Stomach (tissue), 4 donors: ENCODE data around the gene RASA3.

ENCODE experiments used
- EP300 ChIP-seq: sonication (generic); formaldehyde crosslinking; IDR thresholded peaks from one replicate; pipeline ENCODE4 v1.6.1; 2017; ENCODE audit warnings: antibody characterized with exemption
- POLR2A ChIP-seq, 4 donors: fragments of 450-650 bp; IDR thresholded peaks; one replicate each; pipeline ENCODE4 v1.6.1; 2016; ENCODE audit warnings: antibody characterized with exemption in 4 of 4, control low read depth in 2 of 4, mild to moderate bottlenecking in 1 of 4, moderate library complexity in 1 of 4
- POLR2AphosphoS5 ChIP-seq, 3 donors: sonication (generic); formaldehyde crosslinking; IDR thresholded peaks; one replicate each; pipeline ENCODE4 v1.6.1; 2016; ENCODE audit warnings: antibody characterized with exemption in 3 of 3
- TF ChIP-seq, protein P1 (sequence below), 7 experiments: fragments of 450-650 bp in 4 of 7; fragments of 200-600 bp in 3 of 7; sonication (generic) in 3 of 7; IDR thresholded peaks; one replicate each; pipeline ENCODE4 v1.5.1; 2016 to 2019; ENCODE audit warnings: antibody characterized with exemption in 7 of 7, control low read depth in 2 of 7, mild to moderate bottlenecking in 1 of 7

DNA sequence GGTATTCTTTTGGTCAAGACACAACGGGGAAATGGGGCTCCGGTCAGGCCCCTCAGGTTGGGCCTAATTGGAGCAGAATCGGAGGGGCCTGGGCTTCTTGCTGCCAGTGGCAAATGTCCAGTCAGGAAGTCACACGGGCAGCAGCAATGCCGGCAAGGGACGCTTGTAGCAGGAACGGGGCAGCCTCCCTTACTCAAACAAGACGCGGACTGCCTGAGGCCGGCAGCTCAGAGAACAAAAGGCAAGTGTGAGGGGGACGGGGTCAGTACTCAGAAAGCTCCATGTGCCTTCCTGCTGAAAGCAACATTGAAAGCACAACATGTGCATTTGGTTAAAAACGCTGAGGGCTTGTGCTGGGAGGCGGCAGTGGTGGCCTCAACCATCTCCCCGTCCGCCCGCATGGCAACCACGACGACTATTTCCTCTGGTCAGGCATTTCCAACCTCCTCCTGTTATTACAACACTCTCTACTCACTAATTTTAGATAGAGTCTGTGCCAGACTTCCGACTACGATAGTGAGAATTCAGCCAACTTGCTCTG lies 20.5 kb upstream of the RASA3 start:
- TF ChIP-seq, protein P1, sequence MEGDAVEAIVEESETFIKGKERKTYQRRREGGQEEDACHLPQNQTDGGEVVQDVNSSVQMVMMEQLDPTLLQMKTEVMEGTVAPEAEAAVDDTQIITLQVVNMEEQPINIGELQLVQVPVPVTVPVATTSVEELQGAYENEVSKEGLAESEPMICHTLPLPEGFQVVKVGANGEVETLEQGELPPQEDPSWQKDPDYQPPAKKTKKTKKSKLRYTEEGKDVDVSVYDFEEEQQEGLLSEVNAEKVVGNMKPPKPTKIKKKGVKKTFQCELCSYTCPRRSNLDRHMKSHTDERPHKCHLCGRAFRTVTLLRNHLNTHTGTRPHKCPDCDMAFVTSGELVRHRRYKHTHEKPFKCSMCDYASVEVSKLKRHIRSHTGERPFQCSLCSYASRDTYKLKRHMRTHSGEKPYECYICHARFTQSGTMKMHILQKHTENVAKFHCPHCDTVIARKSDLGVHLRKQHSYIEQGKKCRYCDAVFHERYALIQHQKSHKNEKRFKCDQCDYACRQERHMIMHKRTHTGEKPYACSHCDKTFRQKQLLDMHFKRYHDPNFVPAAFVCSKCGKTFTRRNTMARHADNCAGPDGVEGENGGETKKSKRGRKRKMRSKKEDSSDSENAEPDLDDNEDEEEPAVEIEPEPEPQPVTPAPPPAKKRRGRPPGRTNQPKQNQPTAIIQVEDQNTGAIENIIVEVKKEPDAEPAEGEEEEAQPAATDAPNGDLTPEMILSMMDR (IDR thresholded peaks at IDR 0.05) = no peak
- TF ChIP-seq POLR2A (IDR thresholded peaks at IDR 0.05) (no peak), POLR2AphosphoS5 (IDR thresholded peaks at IDR 0.05) (no peak), EP300 (no peak)
